Stomach (tissue), 4 donors: ENCODE data around the gene TTC3.

ENCODE experiments used
- EP300 ChIP-seq: sonication (generic); formaldehyde crosslinking; IDR thresholded peaks from one replicate; pipeline ENCODE4 v1.6.1; 2017; ENCODE audit warnings: antibody characterized with exemption
- POLR2A ChIP-seq, 4 donors: fragments of 450-650 bp; IDR thresholded peaks; one replicate each; pipeline ENCODE4 v1.6.1; 2016; ENCODE audit warnings: antibody characterized with exemption in 4 of 4, control low read depth in 2 of 4, mild to moderate bottlenecking in 1 of 4, moderate library complexity in 1 of 4
- TF ChIP-seq, protein P1 (sequence below), 7 experiments: fragments of 450-650 bp in 4 of 7; fragments of 200-600 bp in 3 of 7; sonication (generic) in 3 of 7; IDR thresholded peaks; one replicate each; pipeline ENCODE4 v1.5.1; 2016 to 2019; ENCODE audit warnings: antibody characterized with exemption in 7 of 7, control low read depth in 2 of 7, mild to moderate bottlenecking in 1 of 7

DNA sequence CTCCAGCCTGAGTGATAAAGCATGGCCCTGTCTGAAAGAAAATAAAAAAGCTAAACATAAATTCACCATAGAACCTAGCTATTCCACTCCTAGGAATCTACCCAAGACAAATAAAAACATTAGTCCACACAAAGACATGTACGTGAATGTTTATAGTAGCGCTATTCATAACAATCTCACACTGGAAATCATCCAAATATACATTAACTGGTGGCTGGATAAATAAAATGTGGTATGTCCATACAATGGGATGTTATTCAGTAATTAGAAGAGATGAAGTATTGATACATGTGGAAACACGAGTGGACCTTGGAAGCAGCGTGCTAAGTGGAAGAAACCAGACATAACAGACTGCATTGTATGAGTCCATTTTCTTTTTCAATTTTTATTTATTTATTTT, 36.9 kb upstream of the TTC3 start:
- TF ChIP-seq POLR2A (IDR thresholded peaks at IDR 0.05) (no peak), EP300 (no peak)
- TF ChIP-seq, protein P1, sequence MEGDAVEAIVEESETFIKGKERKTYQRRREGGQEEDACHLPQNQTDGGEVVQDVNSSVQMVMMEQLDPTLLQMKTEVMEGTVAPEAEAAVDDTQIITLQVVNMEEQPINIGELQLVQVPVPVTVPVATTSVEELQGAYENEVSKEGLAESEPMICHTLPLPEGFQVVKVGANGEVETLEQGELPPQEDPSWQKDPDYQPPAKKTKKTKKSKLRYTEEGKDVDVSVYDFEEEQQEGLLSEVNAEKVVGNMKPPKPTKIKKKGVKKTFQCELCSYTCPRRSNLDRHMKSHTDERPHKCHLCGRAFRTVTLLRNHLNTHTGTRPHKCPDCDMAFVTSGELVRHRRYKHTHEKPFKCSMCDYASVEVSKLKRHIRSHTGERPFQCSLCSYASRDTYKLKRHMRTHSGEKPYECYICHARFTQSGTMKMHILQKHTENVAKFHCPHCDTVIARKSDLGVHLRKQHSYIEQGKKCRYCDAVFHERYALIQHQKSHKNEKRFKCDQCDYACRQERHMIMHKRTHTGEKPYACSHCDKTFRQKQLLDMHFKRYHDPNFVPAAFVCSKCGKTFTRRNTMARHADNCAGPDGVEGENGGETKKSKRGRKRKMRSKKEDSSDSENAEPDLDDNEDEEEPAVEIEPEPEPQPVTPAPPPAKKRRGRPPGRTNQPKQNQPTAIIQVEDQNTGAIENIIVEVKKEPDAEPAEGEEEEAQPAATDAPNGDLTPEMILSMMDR (IDR thresholded peaks at IDR 0.05): no peak
